ENCODE measurements around the gene VPS54. TPM values are rescaled to one million over a fixed set of nuclear protein-coding genes. Genes with fewer than 3 reads are reported as not detected.

VPS54 gene
- polyA plus RNA-seq, 3 donors = 11.4 to 17.3 (median 11.5) TPM

DNA sequence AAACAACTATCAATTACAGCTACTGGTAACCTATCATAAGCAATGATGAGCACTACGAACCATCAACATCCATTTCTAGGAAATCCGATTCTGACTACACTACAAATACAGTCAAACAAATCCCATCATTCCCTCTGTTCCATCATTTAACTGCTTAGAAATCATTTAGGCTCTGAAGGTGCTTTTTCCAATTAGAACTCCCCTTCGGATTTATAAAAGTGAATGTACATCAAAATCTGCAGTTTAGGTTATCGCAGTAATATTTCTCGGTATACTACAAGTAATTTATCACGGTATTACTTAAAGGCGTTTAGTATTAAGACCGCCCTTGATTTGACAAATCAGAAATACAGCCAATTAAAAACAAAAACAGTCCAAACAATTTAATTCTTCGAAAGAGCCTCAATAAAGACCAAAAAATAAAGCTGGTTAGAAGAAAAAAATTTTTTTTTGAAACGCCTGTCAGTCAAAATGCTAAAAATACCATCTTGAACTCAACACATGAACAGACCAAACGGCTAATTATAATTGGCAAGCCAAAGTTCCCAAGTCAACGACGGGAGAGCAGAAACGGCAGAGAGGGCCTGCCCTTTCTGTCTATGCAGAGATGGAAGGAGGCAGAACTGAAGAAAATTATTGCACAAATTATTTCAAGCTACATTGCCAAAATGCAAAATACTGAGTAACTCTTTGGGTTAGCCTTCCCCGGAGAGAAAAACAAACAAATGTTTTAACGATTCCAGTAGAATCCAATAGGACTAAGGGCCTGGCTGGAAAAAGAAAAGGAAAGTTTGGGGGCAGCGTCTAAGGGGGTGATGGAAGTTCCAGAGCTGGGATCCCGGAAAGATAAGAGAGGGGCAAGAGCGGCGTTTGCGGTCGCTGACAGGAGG is 1.2 kb downstream of the VPS54 start:
- Histone ChIP-seq H3K4me3 (replicated peaks in 1 of 3; ENCODE audit: low read depth in 2 of 3, low read length in 3 of 3) (peak overlapping the region; percentile 67 to 97 (median 93)), H3K4me1 (ENCODE audit: control insufficient read depth in 1 of 2, insufficient read depth in 2 of 2, low read length in 2 of 2) (peaks cover 32 to 49% of the 10 kb centered on the region in 2 donors), H3K27ac (ENCODE audit: low read depth in 1 of 2, low read length in 2 of 2) (peak overlapping the region; percentile 81 to 96), H3K36me3 (replicated peaks in 1 of 2; ENCODE audit: control insufficient read depth in 1 of 2, insufficient read depth in 2 of 2, low read length in 2 of 2) (no peaks in the 10 kb centered on the region), H3K9ac (ENCODE audit: insufficient read depth, low read length, poor library complexity, severe bottlenecking) (peak overlapping the region; percentile 89), H3K4me2 (replicated peaks; ENCODE audit: extremely low read depth, low read length, poor library complexity, severe bottlenecking) (peak overlapping the region; percentile 83), H2AFZ (ENCODE audit: insufficient read depth, low read depth, low read length, poor library complexity, severe bottlenecking) (peak overlapping the region; percentile 92), H3K79me2 (ENCODE audit: insufficient read depth, low read length) (peaks cover 57% of the 10 kb centered on the region), H3K9me3 (replicated peaks in 1 of 2; ENCODE audit: control insufficient read depth in 1 of 2, insufficient read depth in 1 of 2, low read length in 2 of 2) (no peaks in the 10 kb centered on the region), H4K20me1 (ENCODE audit: insufficient read depth, low read length) (peaks cover 2% of the 10 kb centered on the region), H3K27me3 (ENCODE audit: control insufficient read depth in 2 of 2, insufficient read depth in 2 of 2, low read length in 2 of 2) (no peaks in the 10 kb centered on the region)
- intact Hi-C loops (cut with micrococcal nuclease) = no loop called here
- Mint-ChIP-seq H3K9me3 (peaks cover 0 to 1% (median 0%) of the 10 kb centered on the region in 7 donors), H3K27ac (peak overlapping the region; percentile 95 to 99 (median 96)), H3K36me3 (peaks cover 2% of the 10 kb centered on the region in 2 donors), H3K27me3 (ENCODE audit: low read depth in 3 of 3) (no peaks in the 10 kb centered on the region), H3K4me1 (peaks cover 48% of the 10 kb centered on the region), H3K4me3 (peak overlapping the region; percentile 99)
- WGBS (ENCODE audit: insufficient coverage) = 12% methylated on average over 8 of the region's 22 CpGs
- DNase-seq = no peak
- TF ChIP-seq, protein P1, sequence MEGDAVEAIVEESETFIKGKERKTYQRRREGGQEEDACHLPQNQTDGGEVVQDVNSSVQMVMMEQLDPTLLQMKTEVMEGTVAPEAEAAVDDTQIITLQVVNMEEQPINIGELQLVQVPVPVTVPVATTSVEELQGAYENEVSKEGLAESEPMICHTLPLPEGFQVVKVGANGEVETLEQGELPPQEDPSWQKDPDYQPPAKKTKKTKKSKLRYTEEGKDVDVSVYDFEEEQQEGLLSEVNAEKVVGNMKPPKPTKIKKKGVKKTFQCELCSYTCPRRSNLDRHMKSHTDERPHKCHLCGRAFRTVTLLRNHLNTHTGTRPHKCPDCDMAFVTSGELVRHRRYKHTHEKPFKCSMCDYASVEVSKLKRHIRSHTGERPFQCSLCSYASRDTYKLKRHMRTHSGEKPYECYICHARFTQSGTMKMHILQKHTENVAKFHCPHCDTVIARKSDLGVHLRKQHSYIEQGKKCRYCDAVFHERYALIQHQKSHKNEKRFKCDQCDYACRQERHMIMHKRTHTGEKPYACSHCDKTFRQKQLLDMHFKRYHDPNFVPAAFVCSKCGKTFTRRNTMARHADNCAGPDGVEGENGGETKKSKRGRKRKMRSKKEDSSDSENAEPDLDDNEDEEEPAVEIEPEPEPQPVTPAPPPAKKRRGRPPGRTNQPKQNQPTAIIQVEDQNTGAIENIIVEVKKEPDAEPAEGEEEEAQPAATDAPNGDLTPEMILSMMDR (IDR thresholded peaks at IDR 0.05) = no peak

DNA sequence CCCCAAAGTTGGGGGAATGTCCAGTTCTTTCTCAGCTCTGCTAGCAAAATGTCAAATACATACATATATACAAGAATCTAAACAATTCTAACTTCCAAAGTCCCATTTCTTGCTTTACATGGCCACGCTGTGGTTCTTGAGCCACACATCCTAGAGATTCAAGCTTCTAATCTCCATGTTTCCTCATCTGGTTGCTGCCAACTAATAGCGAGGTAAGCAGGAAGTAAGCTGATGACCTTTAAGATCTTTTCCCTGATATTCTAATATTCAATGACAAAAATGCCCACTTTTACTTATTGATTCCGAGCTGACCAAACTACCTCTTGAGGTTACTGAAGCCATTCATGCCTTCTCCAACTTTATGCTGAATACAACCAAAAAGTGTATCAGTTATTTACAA is 3.3 kb downstream of the VPS54 start:
- Histone ChIP-seq H3K27me3 (ENCODE audit: control insufficient read depth in 2 of 2, insufficient read depth in 2 of 2, low read length in 2 of 2) (no peaks in the 10 kb centered on the region), H3K36me3 (replicated peaks in 1 of 2; ENCODE audit: control insufficient read depth in 1 of 2, insufficient read depth in 2 of 2, low read length in 2 of 2) (no peaks in the 10 kb centered on the region), H3K79me2 (ENCODE audit: insufficient read depth, low read length) (peaks cover 78% of the 10 kb centered on the region), H3K4me1 (ENCODE audit: control insufficient read depth in 1 of 2, insufficient read depth in 2 of 2, low read length in 2 of 2) (peaks cover 32 to 49% of the 10 kb centered on the region in 2 donors), H3K4me3 (replicated peaks in 1 of 3; ENCODE audit: low read depth in 2 of 3, low read length in 3 of 3) (peak overlapping the region in 1 of 3 experiments; percentile 17), H3K9ac (ENCODE audit: insufficient read depth, low read length, poor library complexity, severe bottlenecking) (no peak overlapping the region), H3K4me2 (replicated peaks; ENCODE audit: extremely low read depth, low read length, poor library complexity, severe bottlenecking) (peak overlapping the region; percentile 75), H2AFZ (ENCODE audit: insufficient read depth, low read depth, low read length, poor library complexity, severe bottlenecking) (no peak overlapping the region), H4K20me1 (ENCODE audit: insufficient read depth, low read length) (peaks cover 23% of the 10 kb centered on the region), H3K27ac (ENCODE audit: low read depth in 1 of 2, low read length in 2 of 2) (peak overlapping the region in 1 of 2 donors; percentile 77), H3K9me3 (replicated peaks in 1 of 2; ENCODE audit: control insufficient read depth in 1 of 2, insufficient read depth in 1 of 2, low read length in 2 of 2) (no peaks in the 10 kb centered on the region)
- H3K9me3 Mint-ChIP-seq = peaks cover 0 to 1% (median 0%) of the 10 kb centered on the region in 7 donors
- peak overlapping the region; percentile 58 to 92 (median 85) for H3K27ac Mint-ChIP-seq
- peak overlapping the region in 1 of 2 donors; percentile 62 for H3K4me3 Mint-ChIP-seq
- intact Hi-C loops (cut with micrococcal nuclease) = no loop called here
- no peaks in the 10 kb centered on the region for H3K27me3 Mint-ChIP-seq (ENCODE audit: low read depth in 3 of 3)
- DNase-seq = peak in 2 of 3 donors; percentile 33 to 43
- peaks cover 7 to 10% of the 10 kb centered on the region in 2 donors for H3K36me3 Mint-ChIP-seq
- WGBS (ENCODE audit: insufficient coverage) = 83% methylated on average over 1 of the region's 3 CpGs
- TF ChIP-seq, protein P1 (IDR thresholded peaks at IDR 0.05) = no peak
- peaks cover 52% of the 10 kb centered on the region for H3K4me1 Mint-ChIP-seq
